D721Med (cell line): ENCODE results near the gene POLR2J2.
"Not testable (repeated sequence)": the region's sequence is repeated elsewhere in the genome, so short reads cannot be mapped to it uniquely, and the experiment has no call there.

Experiments
- DNase-seq: peaks from one replicate; pipeline ENCODE4 v3.0.0; 2011; ENCODE audit warnings: low spot score; ENCODE audit not compliant: insufficient read length
- FAIRE-seq: peaks from 2 replicates; lab custom pipeline; 2011; peaks lifted over from hg19 to GRCh38; lab: Jason Lieb, UNC

Gene POLR2J2

DNA sequence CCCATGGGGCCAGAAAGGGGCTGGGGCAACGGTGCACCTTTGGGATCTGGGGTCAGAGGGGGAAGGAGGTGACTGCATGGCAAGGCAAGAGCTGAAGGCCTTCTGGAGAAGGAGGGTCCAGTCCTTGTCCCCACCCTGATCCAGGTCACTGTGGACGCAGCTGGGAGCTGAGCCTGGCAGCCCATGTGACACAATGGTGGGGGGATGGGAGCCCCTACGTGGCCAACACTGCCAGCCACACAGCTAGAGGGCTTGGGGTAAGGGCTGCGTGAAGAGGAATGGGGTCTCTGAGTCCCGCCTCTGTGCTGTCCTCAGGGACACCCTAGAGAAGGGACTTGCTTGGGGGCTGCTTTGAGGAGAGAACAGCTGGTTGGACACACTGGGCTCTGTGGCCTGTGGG lies 9.3 kb upstream of the POLR2J2 start:
- DNase-seq, FAIRE-seq: not testable (repeated sequence)

GRCh38 chr7:102675545-102675944 lies 4.1 kb upstream of the POLR2J2 start:
- not testable (repeated sequence) for DNase-seq, FAIRE-seq

DNA sequence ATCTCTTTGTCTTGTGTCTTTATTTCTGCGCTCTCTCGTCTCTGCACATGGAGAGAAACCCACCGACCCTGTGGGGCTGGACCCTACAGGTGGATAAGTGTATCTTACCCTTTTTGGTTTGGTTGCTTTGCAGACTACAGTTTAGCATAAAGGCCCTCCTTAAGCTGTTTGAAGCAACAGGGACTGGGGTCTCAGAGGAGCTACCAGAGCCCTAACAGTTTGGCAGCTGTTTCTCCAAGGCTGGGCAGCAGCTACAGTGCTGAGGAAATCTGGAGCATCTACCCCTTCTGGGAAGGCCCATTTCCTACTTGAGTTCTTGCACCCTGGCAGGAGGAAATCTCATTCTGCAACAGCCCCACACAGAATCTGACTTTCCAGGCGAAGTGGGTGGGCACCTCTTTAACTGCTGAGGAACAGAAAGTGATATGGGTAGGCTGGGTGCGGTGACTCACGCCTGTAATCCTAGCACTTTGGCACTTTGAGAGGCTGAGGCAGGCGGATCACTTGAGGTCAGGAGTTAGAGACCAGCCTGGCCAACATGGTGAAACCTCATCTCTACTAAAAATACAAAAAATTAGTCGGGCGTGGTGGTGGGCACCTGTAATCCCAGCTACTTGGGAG lies 2.1 kb upstream of the POLR2J2 start:
- DNase-seq, FAIRE-seq: not testable (repeated sequence)

GRCh38 chr7:102671956-102672307 lies 469 bp upstream of the POLR2J2 start:
- FAIRE-seq, DNase-seq: not testable (repeated sequence)

- FAIRE-seq, DNase-seq: not testable (repeated sequence)
Observed at GRCh38 chr7:102667523-102667922, 3.9 kb downstream of the POLR2J2 start.

- not testable (repeated sequence) for FAIRE-seq, DNase-seq
Observed at GRCh38 chr7:102666850-102667249, 4.6 kb downstream of the POLR2J2 start.

DNA sequence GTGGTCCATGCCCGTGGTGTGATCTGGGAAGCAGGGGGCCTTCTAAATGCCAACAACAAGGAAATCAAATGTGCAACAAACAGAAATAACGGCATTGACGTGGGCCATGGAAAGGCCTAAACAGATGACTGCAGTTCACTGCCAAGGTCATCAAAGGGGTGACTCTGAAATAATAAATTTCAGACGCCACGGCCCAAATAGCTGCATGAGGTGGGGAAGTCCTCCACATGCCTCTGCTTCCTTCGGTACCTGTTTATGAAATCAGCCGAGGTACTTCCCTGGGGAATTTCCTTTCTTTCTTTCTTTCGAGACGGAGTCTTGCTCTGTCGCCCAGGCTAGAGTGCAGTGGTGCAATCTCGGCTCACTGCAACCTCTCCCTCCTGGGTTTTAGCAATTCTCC lies 6.7 kb downstream of the POLR2J2 start:
- not testable (repeated sequence) for DNase-seq, FAIRE-seq

GRCh38 chr7:102649924-102650323 lies 21.5 kb downstream of the POLR2J2 start, which contains the start of gene SPDYE2B:
Gene SPDYE2B, plus strand, starts transcription at chr7:102650319. Its CDS starts 2,030 bp downstream, at chr7:102652349.
- not testable (repeated sequence) for DNase-seq, FAIRE-seq

GRCh38 chr7:102647813-102648212 lies 23.6 kb downstream of the POLR2J2 start:
- FAIRE-seq, result not testable (repeated sequence)

DNA sequence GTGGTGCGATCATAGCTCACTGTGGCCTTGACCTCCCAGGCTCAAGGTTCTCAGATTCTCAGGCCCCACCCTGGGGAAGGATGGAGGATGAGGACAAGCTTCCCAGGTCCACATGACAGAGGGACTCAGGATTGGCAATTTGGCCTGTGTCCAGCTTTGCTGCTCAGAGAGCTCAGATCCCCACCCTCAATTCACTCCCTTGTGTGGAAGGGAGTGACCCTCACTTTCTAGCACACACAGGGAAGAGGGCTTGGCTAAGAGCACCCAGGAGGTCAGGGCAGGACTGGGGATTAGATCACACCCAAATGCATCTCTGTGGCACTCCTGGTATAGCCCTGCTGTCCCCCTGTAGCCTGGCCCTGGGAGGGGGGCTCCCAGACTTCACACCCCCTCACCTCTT lies 28.1 kb downstream of the POLR2J2 start:
- FAIRE-seq, DNase-seq: not testable (repeated sequence)

More at GRCh38 chr7:102647813-102648212, 23.6 kb downstream of the POLR2J2 start:
- DNase-seq, result not testable (repeated sequence)

DNA sequence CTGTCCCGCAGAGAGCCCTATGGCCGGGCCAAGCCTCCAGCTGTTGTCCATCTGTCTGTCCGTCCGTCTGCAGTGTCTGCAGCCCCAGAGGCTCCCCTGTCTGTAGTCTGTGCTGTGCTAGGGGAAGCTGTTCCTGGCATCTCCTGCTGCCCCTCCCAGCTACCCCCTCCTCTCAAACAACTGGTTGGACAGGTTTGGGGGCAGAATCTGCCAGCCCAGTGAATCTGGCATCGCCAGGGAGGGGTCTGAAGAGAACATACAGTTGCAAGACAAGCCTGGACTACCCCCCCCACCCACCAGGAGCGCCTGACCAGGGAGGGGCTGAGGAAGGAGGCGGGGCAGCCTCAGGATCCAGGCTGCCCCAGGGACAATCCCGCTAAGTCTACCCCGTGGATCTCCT lies 28.8 kb downstream of the POLR2J2 start, which contains the start of gene UPK3BL1:
TSS of gene UPK3BL1 (minus strand) at position 101 of the 400 bp plus-strand sequence. CDS start at position 51, 50 bp downstream.
- not testable (repeated sequence) for DNase-seq, FAIRE-seq

DNA sequence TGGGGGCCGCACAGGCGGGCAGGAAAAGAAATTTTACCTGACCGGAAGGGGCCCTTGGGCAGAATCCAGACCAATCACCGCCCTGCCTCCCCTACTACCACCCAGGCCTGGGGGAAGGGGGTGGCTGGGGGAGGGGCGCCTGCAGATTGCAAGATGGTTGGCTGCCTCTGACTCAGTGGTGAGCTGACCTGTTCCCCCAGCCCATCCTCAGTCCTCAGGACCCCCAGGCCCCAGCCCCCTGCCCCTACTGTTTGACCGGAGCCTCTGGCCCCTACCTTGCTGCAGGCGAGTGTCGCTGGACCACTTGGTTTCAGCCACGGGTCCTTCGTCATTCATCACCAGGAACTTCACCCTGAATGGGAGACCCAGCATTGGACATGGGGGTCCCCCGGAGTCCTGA lies 32.6 kb downstream of the POLR2J2 start:
- FAIRE-seq, DNase-seq: not testable (repeated sequence)

GRCh38 chr7:102636956-102637355 lies 34.5 kb downstream of the POLR2J2 start:
- DNase-seq, FAIRE-seq: not testable (repeated sequence)

GRCh38 chr7:102635354-102635753 lies 36.1 kb downstream of the POLR2J2 start:
- FAIRE-seq, DNase-seq: not testable (repeated sequence)

DNA sequence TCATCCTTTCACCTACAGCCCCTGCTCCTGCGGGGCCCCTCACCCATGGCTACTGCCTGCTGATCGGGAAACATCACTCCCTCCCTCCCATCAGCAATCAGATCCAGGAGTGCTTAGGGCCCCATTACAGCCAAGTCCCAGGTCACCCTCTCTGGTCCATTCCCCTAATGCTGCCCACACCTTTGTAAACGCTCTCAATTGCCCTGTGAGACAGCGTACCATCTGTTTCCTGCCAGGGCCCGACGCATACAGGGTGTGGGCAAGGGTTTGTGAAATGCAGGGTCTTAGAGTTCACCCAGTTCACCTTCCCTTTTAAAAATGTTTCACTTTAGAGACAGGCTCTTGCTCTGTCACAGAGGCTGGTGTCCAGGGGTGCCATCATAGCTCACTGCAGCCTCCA lies 37.2 kb downstream of the POLR2J2 start:
- not testable (repeated sequence) for FAIRE-seq, DNase-seq

GRCh38 chr7:102630622-102631021 lies 40.8 kb downstream of the POLR2J2 start:
- DNase-seq, FAIRE-seq: not testable (repeated sequence)

DNA sequence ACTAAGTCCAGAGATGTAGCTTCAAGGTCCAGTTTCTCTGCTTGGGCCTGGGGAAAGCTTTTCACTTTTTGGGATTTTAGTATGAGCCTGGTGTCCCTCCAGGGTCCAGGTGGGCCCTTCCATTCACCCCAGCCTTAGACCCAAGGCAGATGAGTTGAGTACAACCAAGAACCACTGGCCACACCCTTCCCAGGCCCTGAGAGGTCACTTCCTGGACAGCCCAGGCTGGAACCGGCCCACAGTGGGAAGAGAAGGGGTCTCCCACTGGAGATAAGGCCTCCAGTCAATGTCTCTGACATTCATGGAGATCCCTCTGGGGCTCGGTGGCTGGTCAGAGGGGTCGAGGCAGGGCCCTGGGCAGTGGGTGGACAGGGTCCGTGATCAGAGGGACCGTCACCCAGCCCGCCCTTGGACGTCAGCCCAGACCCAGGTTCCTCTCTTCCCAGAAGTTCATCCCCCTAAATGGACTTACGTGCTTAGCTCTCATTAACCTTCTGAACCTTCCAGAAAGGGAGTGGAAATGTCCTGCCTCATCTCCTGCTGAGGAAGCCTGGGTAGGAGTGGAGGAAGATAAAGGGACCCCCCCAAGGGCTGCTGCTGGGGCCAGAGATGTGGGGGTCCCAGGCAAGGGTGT lies 44.1 kb downstream of the POLR2J2 start:
- FAIRE-seq, result not testable (repeated sequence)

GRCh38 chr7:102618122-102618521 lies 53.3 kb downstream of the POLR2J2 start:
- not testable (repeated sequence) for DNase-seq, FAIRE-seq

More for the DNA sequence above, 44.1 kb downstream of the POLR2J2 start:
- DNase-seq, result not testable (repeated sequence)

DNA sequence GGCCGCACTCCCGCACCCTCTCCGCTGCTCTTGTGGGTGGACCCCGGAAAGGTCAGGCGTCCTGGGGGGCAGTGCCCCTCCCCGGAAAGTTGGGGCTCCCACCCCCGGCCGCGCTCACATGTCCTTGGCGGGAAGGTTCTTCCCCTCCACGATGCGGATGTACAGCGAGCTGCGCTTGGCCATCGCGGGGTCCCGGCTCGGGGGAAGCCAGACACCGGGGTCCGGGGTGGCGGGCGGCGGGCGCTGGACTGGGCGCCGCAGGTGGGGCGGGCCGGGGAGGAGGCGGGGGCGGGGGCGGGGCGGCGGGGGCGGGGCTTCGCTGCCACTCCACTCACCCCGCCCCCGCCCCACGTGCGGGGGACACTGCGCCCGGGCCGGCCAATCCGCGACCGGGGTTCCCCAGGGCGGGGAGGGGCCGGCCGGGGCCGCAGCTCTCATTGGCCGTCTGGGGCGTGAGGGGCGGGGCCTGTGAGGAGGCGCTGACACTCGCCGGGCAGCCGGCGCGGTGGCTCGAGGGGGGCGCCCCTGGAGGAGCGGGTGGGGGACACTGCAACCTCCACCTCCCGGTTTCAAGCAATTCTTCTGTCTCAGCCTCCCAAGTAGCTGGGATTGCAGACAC lies 54.8 kb downstream of the POLR2J2 start, which contains the start of gene RASA4:
TSS of gene RASA4 (minus strand) at position 250 of the 619 bp plus-strand sequence. CDS start at position 183, 67 bp downstream.
- not testable (repeated sequence) for FAIRE-seq

More for the DNA sequence above, 54.8 kb downstream of the POLR2J2 start, which contains the start of gene RASA4:
- DNase-seq, result not testable (repeated sequence)
